ENCODE results near the gene CACHD1.

Gene CACHD1

GRCh38 chr1:64459743-64460142 lies 10.2 kb upstream of the CACHD1 start:
- no peak for TF ChIP-seq GATA1 (IDR thresholded peaks at IDR 0.05; ENCODE audit: low read depth, low read length)
- TF ChIP-seq POLR2A (IDR thresholded peaks at IDR 0.05; ENCODE audit: low read length), result no peak
- DNase-seq, result no peak

DNA sequence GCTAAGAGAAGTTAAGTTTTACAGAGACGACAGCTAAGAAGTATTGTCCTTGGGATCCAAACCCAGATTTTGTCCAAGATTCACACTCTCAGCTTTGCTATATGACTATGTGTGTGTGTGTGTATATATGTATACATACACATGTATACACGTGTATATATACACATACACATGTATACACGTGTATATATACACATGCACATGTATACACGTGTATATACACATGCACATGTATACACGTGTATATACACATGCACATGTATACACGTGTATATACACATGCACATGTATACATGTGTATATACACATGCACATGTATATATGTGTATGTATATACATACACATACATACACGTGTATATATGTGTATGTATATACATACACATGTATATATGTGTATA lies 3.9 kb upstream of the CACHD1 start:
- no peak for TF ChIP-seq GATA1 (IDR thresholded peaks at IDR 0.05; ENCODE audit: low read depth, low read length)
- TF ChIP-seq POLR2A (IDR thresholded peaks at IDR 0.05; ENCODE audit: low read length), result no peak
- DNase-seq, result no peak

DNA sequence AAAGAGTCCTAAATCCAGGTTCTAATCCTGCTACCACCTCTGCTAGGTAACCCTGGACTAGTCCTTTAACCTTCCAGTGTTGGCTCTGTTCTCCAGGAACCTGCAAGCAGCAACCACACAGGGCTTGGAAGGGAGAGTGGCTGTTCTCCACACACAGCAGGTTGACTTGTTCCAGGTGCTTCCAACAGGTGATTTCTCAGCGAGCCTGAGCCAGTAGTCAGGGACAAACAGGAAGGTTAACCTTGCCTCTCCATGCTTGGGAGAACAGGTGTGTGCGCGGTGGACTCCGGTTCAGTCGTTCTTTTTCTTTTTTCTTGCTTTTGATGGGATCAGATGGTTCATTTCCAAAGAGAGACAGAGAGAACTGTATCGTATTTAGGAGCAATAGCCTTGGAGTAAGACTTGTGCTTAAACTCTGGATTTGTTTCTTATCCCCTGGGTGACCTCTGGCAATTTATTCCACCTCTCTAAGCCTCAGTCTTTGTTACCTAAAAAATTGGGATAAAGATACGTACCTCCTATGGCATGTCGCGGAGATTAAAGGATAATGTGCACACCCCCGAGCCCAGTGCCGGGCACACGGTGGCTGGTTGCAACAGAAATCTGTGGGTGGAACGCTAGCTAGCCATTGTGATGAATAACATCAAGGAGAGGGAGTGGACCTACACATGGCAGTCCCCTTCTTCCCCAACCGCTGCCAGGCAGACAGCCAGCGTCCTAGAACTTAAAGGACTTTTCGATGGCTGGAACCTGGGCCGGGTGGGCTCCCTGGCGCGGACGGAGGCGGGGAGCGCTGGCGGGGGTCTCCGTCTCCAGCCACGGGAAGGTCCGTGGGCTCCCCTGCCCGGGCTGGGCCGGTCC lies 583 bp upstream of the CACHD1 start:
- peak; percentile 38 to 43 for DNase-seq

GRCh38 chr1:64470665-64471217 lies 812 bp downstream of the CACHD1 start:
- TF ChIP-seq POLR2A (IDR thresholded peaks at IDR 0.05; ENCODE audit: low read length), result no peak
- TF ChIP-seq GATA1 (IDR thresholded peaks at IDR 0.05; ENCODE audit: low read depth, low read length), result no peak
- DNase-seq, result peak; percentile 72 to 80

More for the DNA sequence above, 583 bp upstream of the CACHD1 start:
- TF ChIP-seq GATA1 (IDR thresholded peaks at IDR 0.05; ENCODE audit: low read depth, low read length) (no peak), POLR2A (IDR thresholded peaks at IDR 0.05; ENCODE audit: low read length) (no peak)

GRCh38 chr1:64471218-64472039 lies 1.5 kb downstream of the CACHD1 start:
- no peak for TF ChIP-seq POLR2A (IDR thresholded peaks at IDR 0.05; ENCODE audit: low read length)
- TF ChIP-seq GATA1 (IDR thresholded peaks at IDR 0.05; ENCODE audit: low read depth, low read length), result no peak
- DNase-seq, result peak; percentile 69 to 74

DNA sequence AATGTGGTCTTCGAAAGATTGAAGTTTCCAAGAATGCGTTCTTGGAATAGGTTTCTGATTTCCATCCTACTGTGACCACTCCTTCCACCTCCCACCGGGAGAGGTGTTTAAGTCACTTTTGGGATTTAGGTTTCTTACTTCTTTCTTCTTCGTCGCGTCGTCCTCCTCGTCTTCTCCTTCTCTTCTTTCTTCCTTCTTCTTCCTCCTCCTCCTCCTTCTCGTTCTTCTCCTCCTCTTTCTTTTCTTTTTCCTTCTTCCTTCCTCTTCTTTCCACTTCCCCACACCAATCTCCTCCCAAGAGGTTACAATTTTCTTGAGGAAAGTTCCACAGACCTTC lies 2.1 kb downstream of the CACHD1 start:
- DNase-seq, result no peak
- TF ChIP-seq GATA1 (IDR thresholded peaks at IDR 0.05; ENCODE audit: low read depth, low read length) (no peak), POLR2A (IDR thresholded peaks at IDR 0.05; ENCODE audit: low read length) (no peak)

GRCh38 chr1:64472805-64473204 lies 2.9 kb downstream of the CACHD1 start:
- no peak for TF ChIP-seq POLR2A (IDR thresholded peaks at IDR 0.05; ENCODE audit: low read length)
- TF ChIP-seq GATA1 (IDR thresholded peaks at IDR 0.05; ENCODE audit: low read depth, low read length), result no peak
- DNase-seq, result no peak

- no peak for TF ChIP-seq GATA1 (IDR thresholded peaks at IDR 0.05; ENCODE audit: low read depth, low read length)
- no peak for TF ChIP-seq POLR2A (IDR thresholded peaks at IDR 0.05; ENCODE audit: low read length)
- DNase-seq, result peak in 1 of 2 experiments; percentile 20
Measured at GRCh38 chr1:64473367-64473766, 3.4 kb downstream of the CACHD1 start.

- no peak for TF ChIP-seq GATA1 (IDR thresholded peaks at IDR 0.05; ENCODE audit: low read depth, low read length)
- no peak for TF ChIP-seq POLR2A (IDR thresholded peaks at IDR 0.05; ENCODE audit: low read length)
- DNase-seq, result no peak
Measured at GRCh38 chr1:64474133-64474532, 4.2 kb downstream of the CACHD1 start.

DNA sequence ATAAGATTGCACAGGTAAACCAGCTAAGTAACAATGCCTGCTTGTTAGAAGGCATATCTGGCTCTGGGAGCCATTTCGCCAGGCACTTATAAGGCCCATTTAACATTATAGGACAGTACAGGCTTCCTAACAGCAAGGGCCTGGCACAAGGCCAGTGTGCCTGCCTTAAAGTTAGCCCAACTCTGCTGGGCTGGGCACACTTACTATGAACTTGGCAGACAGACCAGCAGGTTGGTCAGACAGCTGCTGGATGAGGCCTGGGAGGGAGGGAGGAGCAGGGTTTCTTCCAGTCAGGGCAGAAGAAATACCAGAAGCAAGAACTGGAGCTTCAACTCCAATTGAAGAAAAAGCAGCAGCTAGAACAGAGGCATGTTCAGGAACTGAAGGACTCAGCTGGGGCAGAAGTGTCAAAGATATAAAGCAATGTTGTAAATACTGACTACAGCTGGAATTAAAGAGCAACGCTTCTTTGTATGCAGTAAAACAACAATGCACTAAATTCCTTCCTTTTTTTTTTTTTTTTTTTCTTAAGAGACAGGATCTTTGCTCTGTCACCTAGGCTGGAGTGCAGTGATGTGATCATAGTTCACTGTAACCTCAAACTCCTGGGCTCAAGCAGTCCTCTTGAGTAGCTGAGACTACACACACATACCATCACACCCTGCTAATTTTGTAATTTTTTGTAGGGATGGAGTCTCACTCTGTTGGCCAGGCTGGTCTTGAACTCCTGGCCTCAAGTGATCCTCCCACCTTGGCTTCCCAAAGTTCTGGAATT lies 4.9 kb downstream of the CACHD1 start:
- no peak for TF ChIP-seq GATA1 (IDR thresholded peaks at IDR 0.05; ENCODE audit: low read depth, low read length)
- no peak for TF ChIP-seq POLR2A (IDR thresholded peaks at IDR 0.05; ENCODE audit: low read length)
- peak; percentile 59 to 66 for DNase-seq

DNA sequence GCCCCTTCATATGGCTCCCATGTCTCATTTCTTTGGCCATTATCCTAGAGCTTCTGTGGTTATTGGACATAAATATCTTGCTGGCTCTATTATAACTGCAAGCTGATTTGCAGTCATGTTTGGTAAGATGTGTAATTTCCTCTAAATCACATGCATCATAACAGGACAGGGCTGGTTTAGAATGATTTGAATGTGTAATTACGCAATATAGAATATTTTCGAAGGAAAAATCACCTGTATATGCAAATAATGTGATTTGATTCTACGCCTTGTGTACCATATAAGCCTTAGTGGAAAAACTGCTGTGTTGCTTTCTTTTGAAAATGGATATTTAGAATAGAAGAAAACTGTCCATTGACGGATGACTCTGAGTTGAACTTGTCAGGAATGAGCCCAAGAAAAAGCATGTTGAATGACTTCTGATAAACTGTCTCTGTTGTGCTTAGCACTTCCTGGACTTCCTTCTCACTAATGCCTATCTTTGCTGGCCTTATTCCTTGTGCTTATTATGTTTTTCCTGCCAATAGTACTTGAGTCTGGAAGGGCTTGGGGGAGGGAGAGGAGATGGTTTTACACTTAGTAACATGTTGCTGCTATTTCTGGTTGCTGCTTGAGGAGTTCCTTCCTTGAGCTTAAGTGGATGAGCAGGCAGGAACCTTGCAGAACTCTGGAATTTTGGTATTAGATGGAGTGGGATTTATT lies 6.5 kb downstream of the CACHD1 start:
- DNase-seq, result no peak
- TF ChIP-seq GATA1 (IDR thresholded peaks at IDR 0.05; ENCODE audit: low read depth, low read length) (no peak), POLR2A (IDR thresholded peaks at IDR 0.05; ENCODE audit: low read length) (no peak)

DNA sequence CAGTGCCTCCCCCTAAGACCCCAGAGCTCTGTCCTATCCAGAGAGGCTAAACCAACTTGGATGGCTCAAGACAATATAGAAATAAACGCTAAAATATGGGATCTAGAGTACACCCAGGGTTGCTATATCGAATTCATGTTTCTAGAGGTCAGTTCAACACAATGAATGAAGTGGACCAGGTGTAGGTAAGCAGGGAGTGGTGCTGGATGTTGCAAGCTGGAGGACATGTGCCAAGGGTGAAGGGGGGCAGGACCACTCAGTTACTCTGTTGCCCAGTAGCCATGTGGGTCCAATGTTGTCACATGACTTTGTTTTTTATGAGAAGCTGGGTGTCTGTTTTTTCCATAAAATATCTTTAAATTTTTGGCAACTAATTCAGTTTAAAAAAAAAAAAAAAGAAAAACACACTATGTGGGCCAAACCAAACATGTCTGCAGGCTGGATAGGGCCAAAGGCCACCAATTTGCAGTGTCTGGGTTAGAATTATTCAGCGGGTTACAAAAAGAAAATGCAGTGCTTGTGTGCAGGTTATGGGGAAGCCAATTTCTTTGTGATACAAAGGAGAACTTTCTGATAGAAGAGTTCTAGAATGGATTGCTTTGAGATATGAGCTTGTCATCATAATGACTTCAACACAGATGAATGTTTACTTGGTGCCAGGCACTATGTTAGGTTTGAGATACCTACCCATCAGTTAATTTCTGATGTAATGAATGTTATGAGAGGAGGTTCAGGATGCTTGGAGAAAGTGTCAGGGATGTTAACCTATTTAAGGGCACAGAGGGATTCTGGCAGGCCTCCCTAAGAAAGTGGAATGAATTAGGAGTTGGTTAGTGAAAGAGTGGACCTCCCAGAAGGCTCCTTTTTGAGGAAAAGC lies 8.9 kb downstream of the CACHD1 start:
- no peak for DNase-seq
- no peak for TF ChIP-seq GATA1 (IDR thresholded peaks at IDR 0.05; ENCODE audit: low read depth, low read length)
- TF ChIP-seq POLR2A (IDR thresholded peaks at IDR 0.05; ENCODE audit: low read length), result no peak

Measured in erythroblast (primary cell).